HL-60 (cell line): ENCODE results near the gene FUT1.

Experiments
- DNase-seq, 2 experiments: peaks; one replicate each; pipeline ENCODE4 v3.0.0-alpha.2; 2010 to 2020; ENCODE audit warnings: low read depth in 1 of 2, low spot score in 1 of 2
- H3K27ac ChIP-seq: fragments of 250-450 bp; sonication (Bioruptor Pico); replicated peaks from 2 replicates; pipeline ENCODE4 v1.5.1; 2020; ENCODE audit warnings: mild to moderate bottlenecking, moderate library complexity
- H3K27me3 ChIP-seq: fragments of 250-450 bp; sonication (Bioruptor Pico); 2 replicates; pipeline ENCODE4 v1.5.1; 2021; ENCODE audit warnings: mild to moderate bottlenecking, moderate library complexity; ENCODE audit not compliant: insufficient read depth, poor library complexity, severe bottlenecking
- H3K4me3 ChIP-seq: replicated peaks from 2 replicates; pipeline ENCODE4 v1.5.1; 2011; ENCODE audit warnings: mild to moderate bottlenecking, control low read depth, low read length; ENCODE audit not compliant: insufficient read depth
- CTCF ChIP-seq: IDR thresholded peaks from one replicate; pipeline ENCODE4 v1.5.1; 2011; ENCODE audit warnings: low read length, control low read depth, inconsistent platforms; ENCODE audit not compliant: insufficient read depth
- GABPA ChIP-seq: IDR thresholded peaks from 2 replicates; pipeline ENCODE4 v1.6.1; 2012; ENCODE audit warnings: low read depth
- POLR2AphosphoS5 ChIP-seq: IDR thresholded peaks from 2 replicates; pipeline ENCODE4 v1.6.1; 2012; ENCODE audit warnings: low read depth
- REST ChIP-seq: IDR thresholded peaks from 2 replicates; pipeline ENCODE4 v1.6.1; 2012; ENCODE audit warnings: low read depth; ENCODE audit not compliant: insufficient replicate concordance
- SPI1 ChIP-seq: IDR thresholded peaks from 2 replicates; pipeline ENCODE4 v1.6.1; 2012; ENCODE audit warnings: low read depth, mild to moderate bottlenecking, borderline replicate concordance

FUT1 gene

GRCh38 chr19:48713864-48714755, 38.3 kb downstream of the FUT1 start:
- no peaks in the 10 kb centered on the region for H3K27me3 ChIP-seq
- no peak for TF ChIP-seq REST
- TF ChIP-seq POLR2AphosphoS5, result no peak
- TF ChIP-seq GABPA, result no peak
- TF ChIP-seq SPI1, result no peak
- no peak for TF ChIP-seq CTCF
- peak overlapping the region; percentile 45 for H3K27ac ChIP-seq
- DNase-seq, result peak; percentile 96 to 98
- H3K4me3 ChIP-seq, result peak overlapping the region; percentile 61

- no peak overlapping the region for H3K27ac ChIP-seq
- TF ChIP-seq CTCF (no peak), GABPA (no peak), POLR2AphosphoS5 (no peak), SPI1 (no peak), REST (no peak)
- no peak for DNase-seq
Measured at GRCh38 chr19:48713041-48713863, 39.2 kb downstream of the FUT1 start.

GRCh38 chr19:48711106-48711662, 41.3 kb downstream of the FUT1 start:
- TF ChIP-seq CTCF (no peak), REST (no peak), POLR2AphosphoS5 (no peak), GABPA (no peak), SPI1 (no peak)
- Histone ChIP-seq H3K27me3 (no peaks in the 10 kb centered on the region), H3K27ac (no peak overlapping the region), H3K4me3 (no peak overlapping the region)
- no peak for DNase-seq

More at GRCh38 chr19:48713041-48713863, 39.2 kb downstream of the FUT1 start:
- Histone ChIP-seq H3K4me3 (peak overlapping the region; percentile 61), H3K27me3 (no peaks in the 10 kb centered on the region)
